MM.1S (cell line): ENCODE measurements around the gene RHOH.

Experiments
- DNase-seq: peaks from one replicate; pipeline ENCODE4 v3.0.0-alpha.2; 2015
- H2AFZ ChIP-seq: fragments of 300-600 bp; sonication (generic); 2 replicates; pipeline ENCODE4 v1.6.0; 2016; ENCODE audit warnings: antibody characterized with exemption, low read length
- H3F3A ChIP-seq: fragments of 300-600 bp; sonication (generic); 2 replicates; pipeline ENCODE4 v1.6.1; 2016; ENCODE audit warnings: mild to moderate bottlenecking, antibody characterized with exemption, low read length, moderate library complexity, mixed read lengths; ENCODE audit not compliant: insufficient read depth
- H3K27ac ChIP-seq: fragments of 300-600 bp; sonication (generic); 2 replicates; pipeline ENCODE4 v1.5.1; 2016; ENCODE audit warnings: mild to moderate bottlenecking, low read length
- H3K27me3 ChIP-seq: fragments of 300-600 bp; sonication (generic); replicated peaks from 2 replicates; pipeline ENCODE4 v1.6.0; 2016; ENCODE audit warnings: low read length; ENCODE audit not compliant: insufficient read depth
- H3K36me3 ChIP-seq: fragments of 300-600 bp; sonication (generic); replicated peaks from 2 replicates; pipeline ENCODE4 v1.6.1; 2016; ENCODE audit warnings: mild to moderate bottlenecking, low read length, mixed read lengths; ENCODE audit not compliant: insufficient read depth
- H3K4me1 ChIP-seq: fragments of 300-600 bp; sonication (generic); 2 replicates; pipeline ENCODE4 v1.6.1; 2016; ENCODE audit warnings: low read length, mixed read lengths
- H3K4me2 ChIP-seq: fragments of 300-600 bp; sonication (generic); 2 replicates; pipeline ENCODE4 v1.6.0; 2016; ENCODE audit warnings: low read depth, low read length
- H3K4me3 ChIP-seq: fragments of 300-600 bp; sonication (generic); 2 replicates; pipeline ENCODE4 v1.5.1; 2016; ENCODE audit warnings: low read length, mixed read lengths
- H3K79me2 ChIP-seq: fragments of 300-600 bp; sonication (generic); 2 replicates; pipeline ENCODE4 v1.6.1; 2016; ENCODE audit warnings: mixed run types, low read length, mixed read lengths
- H3K9ac ChIP-seq: fragments of 300-600 bp; sonication (generic); 2 replicates; pipeline ENCODE4 v1.6.1; 2016; ENCODE audit warnings: low read length, mixed read lengths
- H3K9me2 ChIP-seq: fragments of 300-600 bp; sonication (generic); replicated peaks from 2 replicates; pipeline ENCODE4 v1.6.1; 2016; ENCODE audit warnings: mild to moderate bottlenecking, low read length, mixed read lengths; ENCODE audit not compliant: insufficient read depth
- H3K9me3 ChIP-seq: fragments of 300-600 bp; sonication (generic); replicated peaks from 2 replicates; pipeline ENCODE4 v1.6.1; 2016; ENCODE audit warnings: mild to moderate bottlenecking, low read length, mixed read lengths; ENCODE audit not compliant: insufficient read depth
- H4K20me1 ChIP-seq: fragments of 300-600 bp; sonication (generic); 2 replicates; pipeline ENCODE4 v1.6.1; 2016; ENCODE audit warnings: mild to moderate bottlenecking, low read length, moderate library complexity, mixed read lengths; ENCODE audit not compliant: insufficient read depth
- CTCF ChIP-seq: fragments of 300-600 bp; sonication (generic); IDR thresholded peaks from 2 replicates; pipeline ENCODE4 v1.5.1; 2016; ENCODE audit warnings: antibody characterized with exemption, low read length, mixed read lengths
- EZH2 ChIP-seq: fragments of 300-600 bp; sonication (generic); optimal IDR thresholded peaks from 2 replicates; pipeline ENCODE3; 2017; ENCODE audit warnings: low read depth, mild to moderate bottlenecking, antibody characterized with exemption, low read length, mixed read lengths
- EZH2phosphoT487 ChIP-seq: fragments of 300-600 bp; sonication (generic); IDR thresholded peaks from 2 replicates; pipeline ENCODE4 v1.6.1; 2018; ENCODE audit warnings: antibody characterized with exemption, low read length

RHOH gene

GRCh38 chr4:40200875-40201801 lies 4.3 kb downstream of the RHOH start:
- TF ChIP-seq CTCF: no peak
- TF ChIP-seq EZH2phosphoT487: no peak
- no peak for TF ChIP-seq EZH2
- DNase-seq: peak; percentile 40
- Histone ChIP-seq H3K79me2 (peaks cover 97% of the 10 kb centered on the region), H3K9me3 (no peaks in the 10 kb centered on the region), H4K20me1 (peaks cover 1% of the 10 kb centered on the region; the same call in 1 of the 2 replicates), H3K4me2 (peak overlapping the region; percentile 92), H3K9ac (peak overlapping the region; percentile 95), H3K4me1 (peaks cover 16% of the 10 kb centered on the region), H3K36me3 (peaks cover 3% of the 10 kb centered on the region; the same call in 1 of the 2 replicates), H3K27me3 (no peaks in the 10 kb centered on the region), H3K9me2 (no peaks in the 10 kb centered on the region), H3F3A (peaks cover 91% of the 10 kb centered on the region), H3K4me3 (peak overlapping the region; percentile 83), H2AFZ (no peak overlapping the region), H3K27ac (peak overlapping the region; percentile 97)

- Histone ChIP-seq H3K4me3 (peak overlapping the region; percentile 83), H3K4me1 (peaks cover 21% of the 10 kb centered on the region)
These were observed 5.1 kb downstream of the RHOH start for GRCh38 chr4:40201898-40202297.

GRCh38 chr4:40202474-40202873 lies 5.6 kb downstream of the RHOH start:
- peak overlapping the region; percentile 92 for H3K4me2 ChIP-seq
- DNase-seq: peak; percentile 45
- no peak overlapping the region for H2AFZ ChIP-seq
- peaks cover 3% of the 10 kb centered on the region; the same call in 1 of the 2 replicates for H3K36me3 ChIP-seq
- peaks cover 99% of the 10 kb centered on the region for H3K79me2 ChIP-seq
- no peaks in the 10 kb centered on the region for H3K27me3 ChIP-seq
- H3K4me1 ChIP-seq: peaks cover 25% of the 10 kb centered on the region
- peak overlapping the region; percentile 83 for H3K4me3 ChIP-seq
- peak overlapping the region; percentile 95 for H3K9ac ChIP-seq
- peak overlapping the region; percentile 97 for H3K27ac ChIP-seq
- H3F3A ChIP-seq: peaks cover 82% of the 10 kb centered on the region
- no peaks in the 10 kb centered on the region for H3K9me3 ChIP-seq
- TF ChIP-seq EZH2 (no peak), CTCF (no peak), EZH2phosphoT487 (no peak)
- H3K9me2 ChIP-seq: no peaks in the 10 kb centered on the region
- peaks cover 11% of the 10 kb centered on the region; the same call in 1 of the 2 replicates for H4K20me1 ChIP-seq

More at GRCh38 chr4:40201898-40202297, 5.1 kb downstream of the RHOH start:
- Histone ChIP-seq H3K27ac (peak overlapping the region; percentile 97; the same call in 1 of the 2 replicates), H3K9me3 (no peaks in the 10 kb centered on the region), H3K79me2 (peaks cover 99% of the 10 kb centered on the region), H3F3A (peaks cover 88% of the 10 kb centered on the region), H3K36me3 (peaks cover 3% of the 10 kb centered on the region; the same call in 1 of the 2 replicates), H4K20me1 (peaks cover 6% of the 10 kb centered on the region; the same call in 1 of the 2 replicates), H3K4me2 (peak overlapping the region; percentile 92), H3K9ac (peak overlapping the region; percentile 95), H3K9me2 (no peaks in the 10 kb centered on the region), H3K27me3 (no peaks in the 10 kb centered on the region), H2AFZ (no peak overlapping the region)
- no peak for DNase-seq
- no peak for TF ChIP-seq EZH2
- TF ChIP-seq CTCF: no peak
- TF ChIP-seq EZH2phosphoT487: no peak
